Measurements from ENCODE around the gene IFNAR2.

IFNAR2 gene

GRCh38 chr21:33267250-33267649 lies 37.5 kb downstream of the IFNAR2 start:
- TF ChIP-seq LEF1 (IDR thresholded peaks at IDR 0.05; ENCODE audit: borderline replicate concordance): no peak
- no peak for TF ChIP-seq FOXM1 (IDR thresholded peaks at IDR 0.05; ENCODE audit: borderline replicate concordance)
- TF ChIP-seq PKNOX1 (IDR thresholded peaks at IDR 0.05): no peak
- no peak for TF ChIP-seq ELF4 (IDR thresholded peaks at IDR 0.05)
- no peak for DNase-seq (ENCODE audit: extremely low spot score)
- ChIA-PET CTCF (no interaction called here), POLR2A (interaction anchor here (0.6 kb wide), 1 partner anchor 57 kb away, joined by 3 read pairs; the partner anchor contains the start of gene IFNAR1)

GRCh38 chr21:33268393-33268736 lies 38.6 kb downstream of the IFNAR2 start:
- TF ChIP-seq ELF4 (IDR thresholded peaks at IDR 0.05) (no peak), FOXK2 (IDR thresholded peaks at IDR 0.05) (no peak), TARDBP (IDR thresholded peaks at IDR 0.05) (no peak), BHLHE40 (IDR thresholded peaks at IDR 0.05; ENCODE audit: borderline replicate concordance) (no peak), ARNT (IDR thresholded peaks at IDR 0.05) (no peak), ZNF384 (IDR thresholded peaks at IDR 0.05) (no peak)
- CTCF ChIA-PET: no interaction called here
- no peak for DNase-seq (ENCODE audit: extremely low spot score)
- POLR2A ChIA-PET: no interaction called here

- POLR2A ChIA-PET: no interaction called here
- TF ChIP-seq FOXK2 (IDR thresholded peaks at IDR 0.05) (no peak), TARDBP (IDR thresholded peaks at IDR 0.05) (no peak), ZNF384 (IDR thresholded peaks at IDR 0.05) (no peak), ELF4 (IDR thresholded peaks at IDR 0.05) (no peak), SUZ12 (IDR thresholded peaks at IDR 0.05) (no peak), PKNOX1 (IDR thresholded peaks at IDR 0.05) (no peak), ARNT (IDR thresholded peaks at IDR 0.05) (no peak), HDGF (IDR thresholded peaks at IDR 0.05; ENCODE audit: borderline replicate concordance) (no peak), LEF1 (IDR thresholded peaks at IDR 0.05; ENCODE audit: borderline replicate concordance) (no peak)
- DNase-seq (ENCODE audit: extremely low spot score): no peak
- CTCF ChIA-PET: no interaction called here
These were observed 39.2 kb downstream of the IFNAR2 start for GRCh38 chr21:33268737-33269441.

- ChIA-PET CTCF (no interaction called here), POLR2A (no interaction called here)
- TF ChIP-seq BHLHE40 (IDR thresholded peaks at IDR 0.05; ENCODE audit: borderline replicate concordance): no peak
- no peak for TF ChIP-seq FOXM1 (IDR thresholded peaks at IDR 0.05; ENCODE audit: borderline replicate concordance)
- no peak for TF ChIP-seq TARDBP (IDR thresholded peaks at IDR 0.05)
- TF ChIP-seq NFRKB (IDR thresholded peaks at IDR 0.05): no peak
- no peak for TF ChIP-seq FOXK2 (IDR thresholded peaks at IDR 0.05)
- no peak for TF ChIP-seq FOXA1 (IDR thresholded peaks at IDR 0.05)
- no peak for TF ChIP-seq SP1 (IDR thresholded peaks at IDR 0.05)
- no peak for DNase-seq (ENCODE audit: extremely low spot score)
These were observed 41.2 kb downstream of the IFNAR2 start for GRCh38 chr21:33270986-33271385.

GRCh38 chr21:33273044-33273443 lies 43.3 kb downstream of the IFNAR2 start:
- DNase-seq (ENCODE audit: extremely low spot score): no peak
- ChIA-PET CTCF (interaction anchor here (0.7 kb wide), 1 partner anchor 45 kb away, joined by 3 read pairs; no protein-coding TSS in a partner anchor), POLR2A (interaction anchor here (0.9 kb wide), 1 partner anchor 52 kb away, joined by 3 read pairs; the partner anchor contains the start of gene IFNAR1)
- TF ChIP-seq FOXK2 (IDR thresholded peaks at IDR 0.05) (no peak), SP1 (IDR thresholded peaks at IDR 0.05) (no peak), PKNOX1 (IDR thresholded peaks at IDR 0.05) (no peak), NFRKB (IDR thresholded peaks at IDR 0.05) (no peak), TARDBP (IDR thresholded peaks at IDR 0.05) (no peak), SUZ12 (IDR thresholded peaks at IDR 0.05) (no peak), ARNT (IDR thresholded peaks at IDR 0.05) (no peak), ELF4 (IDR thresholded peaks at IDR 0.05) (no peak), CTBP1 (IDR thresholded peaks at IDR 0.05; ENCODE audit: borderline replicate concordance) (no peak), BHLHE40 (IDR thresholded peaks at IDR 0.05; ENCODE audit: borderline replicate concordance) (no peak), HDGF (IDR thresholded peaks at IDR 0.05; ENCODE audit: borderline replicate concordance) (no peak), L3MBTL2 (conservative IDR thresholded peaks at IDR 0.05) (no peak), ZNF384 (IDR thresholded peaks at IDR 0.05) (no peak), FOXA1 (IDR thresholded peaks at IDR 0.05) (no peak), FOXM1 (IDR thresholded peaks at IDR 0.05; ENCODE audit: borderline replicate concordance) (no peak), LEF1 (IDR thresholded peaks at IDR 0.05; ENCODE audit: borderline replicate concordance) (no peak)

- no peak for TF ChIP-seq FOXK2 (IDR thresholded peaks at IDR 0.05)
- TF ChIP-seq PKNOX1 (IDR thresholded peaks at IDR 0.05): no peak
- no peak for TF ChIP-seq L3MBTL2 (conservative IDR thresholded peaks at IDR 0.05)
- TF ChIP-seq ELF4 (IDR thresholded peaks at IDR 0.05): no peak
- no peak for DNase-seq (ENCODE audit: extremely low spot score)
- ChIA-PET POLR2A (no interaction called here), CTCF (interaction anchor here (0.6 to 0.9 kb wide), 2 partner anchors 82 to 159 kb away, joined by 3 read pairs; no protein-coding TSS in a partner anchor)
These were observed 49.0 kb downstream of the IFNAR2 start for GRCh38 chr21:33278721-33279120.
